Activated CD4-positive, alpha-beta T cell treated with anti-CD3 and anti-CD28 coated beads for 24 hours (primary cell): Measurements from ENCODE around the gene CCDC170.

Source experiments
- DNase-seq, 2 donors: peaks; one replicate each; pipeline ENCODE4 v3.0.0-alpha.2; 2020; ENCODE audit warnings: low read depth in 2 of 2

CCDC170 gene

DNA sequence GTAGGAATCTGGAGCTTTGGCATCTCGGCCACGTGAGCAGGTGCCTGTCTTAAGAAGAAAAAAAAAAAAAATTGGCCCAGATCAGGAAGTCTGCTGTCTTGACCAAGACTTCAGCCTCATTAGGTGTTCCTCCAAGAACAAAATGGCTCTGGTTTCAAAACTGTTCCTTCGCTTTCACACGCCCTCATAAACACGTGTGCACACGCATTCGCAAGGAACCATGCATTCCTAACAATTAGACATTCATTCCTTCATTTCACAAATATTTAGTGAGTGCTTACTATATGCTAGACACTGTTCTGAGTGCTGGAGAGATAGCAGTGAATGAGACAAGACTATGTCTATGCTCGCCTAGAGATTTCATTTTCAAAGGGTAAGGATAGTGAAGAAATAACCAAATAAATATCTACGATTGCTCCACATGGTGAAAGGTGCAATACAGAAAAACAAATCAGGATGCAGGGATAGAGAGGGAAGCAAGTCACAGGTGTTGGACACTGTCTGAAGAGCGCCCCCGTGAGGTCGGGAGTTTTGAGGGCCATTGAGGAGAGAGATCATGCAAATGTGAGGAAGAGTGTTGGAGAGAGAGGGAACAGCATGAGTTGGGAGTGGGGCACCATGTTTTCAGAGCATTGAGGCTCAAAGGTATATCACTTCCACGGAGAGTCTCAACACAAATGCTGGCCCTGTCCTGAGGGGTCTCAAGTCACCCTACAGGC is 53.3 kb downstream of the CCDC170 start:
- DNase-seq = no peak

DNA sequence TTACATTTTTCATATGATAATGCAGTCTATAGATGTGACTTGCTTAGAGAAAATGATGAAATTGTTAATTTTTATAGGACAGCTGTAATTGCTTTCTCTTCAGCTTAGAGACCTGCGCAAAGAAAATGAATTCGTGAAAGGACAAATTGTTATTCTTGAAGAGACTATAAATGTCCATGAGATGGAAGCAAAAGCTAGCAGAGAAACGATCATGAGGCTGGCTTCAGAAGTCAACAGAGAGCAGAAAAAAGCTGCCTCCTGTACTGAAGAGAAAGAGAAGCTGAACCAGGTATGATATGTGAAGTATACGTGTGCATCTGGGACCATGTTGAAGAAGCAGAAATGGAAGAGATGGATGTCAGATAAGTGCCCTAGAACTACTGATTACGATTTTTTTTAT is 54.4 kb downstream of the CCDC170 start:
- no peak for DNase-seq

DNA sequence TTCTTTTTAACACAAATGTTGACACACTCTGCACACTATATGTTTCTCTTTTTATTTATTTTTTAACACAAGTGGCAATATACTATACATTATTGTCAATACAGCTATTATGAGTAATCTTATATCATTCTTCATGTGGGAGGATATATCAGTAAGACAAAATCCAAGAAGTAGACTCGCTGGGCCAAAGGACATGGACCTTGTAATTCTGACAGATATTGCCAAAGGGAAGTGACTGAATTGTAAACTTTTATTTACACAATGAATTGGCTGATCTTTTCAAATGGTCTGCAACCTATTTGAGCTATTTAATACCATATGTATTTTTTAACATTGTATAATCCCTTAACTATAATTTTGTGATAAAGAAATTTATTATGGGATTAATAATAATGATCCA is 56.0 kb downstream of the CCDC170 start:
- DNase-seq = no peak

DNA sequence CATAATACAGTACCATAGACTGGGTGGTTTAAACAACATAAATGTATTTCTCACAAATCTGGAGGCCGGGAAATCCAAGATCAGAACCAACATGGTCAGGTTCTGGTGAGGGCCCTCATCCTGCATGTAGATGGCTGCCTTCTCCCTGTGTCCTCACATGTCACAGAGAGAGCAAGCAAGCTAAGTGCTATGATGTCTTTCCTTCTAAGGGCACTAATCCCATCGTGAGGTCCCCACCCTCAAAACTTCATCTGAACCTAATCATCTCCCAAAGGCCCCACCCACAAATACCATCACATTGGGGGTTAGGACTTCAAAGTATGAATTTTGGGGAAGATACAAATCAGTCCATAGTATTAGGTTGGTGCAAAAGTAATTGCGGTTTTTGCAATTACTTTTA is 56.8 kb downstream of the CCDC170 start:
- DNase-seq = no peak

DNA sequence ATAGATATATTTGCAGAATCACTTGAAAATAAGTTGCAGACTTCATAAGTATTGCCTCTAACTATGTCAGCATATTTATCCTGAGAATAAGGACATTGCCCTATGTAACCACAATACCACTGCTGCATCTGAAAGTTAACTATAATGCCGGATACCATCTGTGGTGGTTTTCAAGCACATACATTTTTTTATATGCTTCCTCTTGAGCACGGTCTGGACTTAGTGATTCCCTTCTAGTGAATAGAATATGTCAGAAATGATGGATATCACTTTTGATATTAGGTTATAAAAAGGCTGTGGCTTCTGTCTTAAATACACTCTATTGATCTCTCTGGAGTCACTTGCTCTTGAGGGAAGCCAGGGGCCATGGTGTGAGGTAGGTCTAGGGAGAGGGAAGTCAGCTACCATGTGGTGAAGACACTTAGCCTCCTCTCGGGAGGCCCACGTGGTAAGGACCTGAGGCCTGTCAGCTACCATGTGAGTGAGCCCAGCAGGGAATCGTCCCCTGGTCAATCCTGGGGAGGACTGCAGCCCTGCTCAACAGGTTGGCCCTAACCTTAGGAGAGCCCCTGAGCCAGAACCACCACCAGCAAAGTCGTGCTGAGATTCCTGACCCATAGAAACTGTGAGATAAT is 57.5 kb downstream of the CCDC170 start:
- no peak for DNase-seq

DNA sequence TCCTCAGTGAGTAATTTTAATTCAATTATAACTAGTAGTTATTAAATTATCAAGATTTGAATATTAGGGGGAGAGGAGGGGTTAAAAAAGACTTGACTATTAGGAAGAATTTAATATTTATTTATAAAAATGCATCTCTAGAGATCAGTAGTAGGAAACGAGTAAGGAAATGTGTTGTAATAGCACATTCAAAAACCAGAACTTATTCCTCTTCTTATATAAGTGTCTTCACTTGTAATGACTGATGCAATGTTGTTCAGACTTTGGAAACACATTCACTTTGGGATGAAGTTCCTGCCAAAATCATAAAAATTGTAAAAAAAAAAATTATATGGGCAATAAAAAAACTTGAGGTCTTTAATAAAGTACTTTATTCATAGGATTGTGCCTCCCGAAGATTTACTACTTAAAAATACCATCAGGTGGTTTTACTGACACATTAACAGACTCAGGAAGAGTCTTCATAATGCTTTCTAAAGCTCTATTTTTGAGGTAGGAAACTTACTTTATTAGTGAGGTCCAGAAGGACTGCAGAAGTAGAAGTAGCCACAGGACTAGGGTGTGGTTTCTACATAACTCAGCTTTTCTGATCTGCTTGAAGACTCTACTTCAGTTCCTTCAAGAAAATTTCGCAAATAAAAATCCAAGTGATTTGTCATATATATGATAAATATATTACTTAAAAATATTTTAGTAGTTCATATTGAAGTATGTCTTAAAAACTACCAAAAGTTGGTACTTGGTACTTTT is 59.8 kb downstream of the CCDC170 start:
- no peak for DNase-seq

DNA sequence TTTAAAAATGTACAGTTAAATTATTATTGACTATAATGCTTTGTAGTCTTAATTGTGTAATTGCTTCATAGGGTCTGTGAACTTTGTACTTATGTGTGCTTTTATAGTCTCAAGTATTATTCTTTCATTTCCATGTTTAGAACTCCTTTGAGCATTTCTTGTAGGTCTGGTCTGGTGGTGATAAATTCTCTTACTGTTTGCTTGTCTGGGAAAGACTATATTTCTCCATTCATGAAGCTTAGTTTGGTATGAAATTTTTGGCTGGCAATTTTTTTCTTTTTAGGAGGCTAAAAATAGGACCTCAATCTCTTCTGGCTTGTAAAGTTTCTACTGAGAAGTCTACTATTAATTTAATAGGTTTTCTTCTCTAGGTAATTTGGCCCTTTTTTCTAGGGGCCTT is 67.4 kb downstream of the CCDC170 start:
- no peak for DNase-seq

DNA sequence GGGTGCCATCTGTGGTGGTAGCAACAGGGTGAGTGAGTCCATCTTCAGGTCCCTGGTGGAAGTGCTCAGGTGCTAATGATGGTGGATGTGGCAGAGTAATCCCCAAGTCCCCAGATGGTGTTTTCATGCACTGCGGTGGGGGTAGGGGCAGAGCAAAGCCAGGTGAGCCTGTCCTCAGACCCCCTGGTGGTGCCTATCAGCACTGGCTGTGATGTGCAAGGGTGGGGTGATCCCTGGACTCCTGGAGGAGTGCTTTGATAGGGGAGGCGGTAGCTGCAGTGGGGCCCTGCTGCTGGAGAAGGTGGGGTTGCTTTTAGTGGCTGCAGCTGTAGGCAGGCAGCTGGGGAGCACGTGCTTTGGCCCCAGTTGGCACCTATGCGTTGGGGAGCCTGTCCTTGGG is 70.8 kb downstream of the CCDC170 start:
- DNase-seq = no peak

DNA sequence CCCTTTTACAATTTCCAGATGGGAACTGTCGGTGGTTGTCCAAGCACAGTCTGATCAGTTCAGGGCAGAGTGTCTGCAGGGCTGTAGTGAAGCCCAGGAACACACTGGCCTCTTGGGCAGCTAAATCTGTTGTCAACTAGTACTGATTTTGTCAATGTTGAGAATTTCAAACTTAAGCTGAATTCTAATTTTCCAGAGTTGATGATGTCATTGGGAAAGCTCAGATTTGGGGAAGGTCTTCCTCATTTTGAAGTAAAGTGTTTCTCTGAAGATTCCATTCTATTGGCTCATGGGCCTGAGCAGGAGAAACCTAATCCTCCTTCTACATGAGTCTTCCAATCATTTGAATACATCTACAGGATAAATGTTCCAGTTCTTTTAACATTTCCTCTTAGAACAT is 72.1 kb downstream of the CCDC170 start:
- no peak for DNase-seq

DNA sequence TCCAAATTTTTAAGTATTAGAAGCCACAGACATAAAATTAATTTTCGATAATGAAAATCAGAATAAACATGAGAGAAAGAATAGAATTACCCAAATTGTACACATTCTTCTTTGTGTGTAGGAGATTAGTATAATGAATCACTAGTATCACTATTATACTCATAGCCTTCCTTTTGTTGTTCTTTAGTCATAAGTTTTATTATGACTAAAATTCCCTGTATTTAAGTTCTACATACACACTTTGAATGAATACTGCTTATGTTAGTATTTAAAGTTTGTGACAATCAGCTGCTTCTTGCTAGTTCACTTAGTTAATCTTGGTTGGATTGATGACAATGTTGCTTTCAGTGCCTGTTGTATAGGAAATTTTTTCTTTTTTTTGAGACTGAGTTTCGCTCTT is 72.7 kb downstream of the CCDC170 start:
- no peak for DNase-seq

DNA sequence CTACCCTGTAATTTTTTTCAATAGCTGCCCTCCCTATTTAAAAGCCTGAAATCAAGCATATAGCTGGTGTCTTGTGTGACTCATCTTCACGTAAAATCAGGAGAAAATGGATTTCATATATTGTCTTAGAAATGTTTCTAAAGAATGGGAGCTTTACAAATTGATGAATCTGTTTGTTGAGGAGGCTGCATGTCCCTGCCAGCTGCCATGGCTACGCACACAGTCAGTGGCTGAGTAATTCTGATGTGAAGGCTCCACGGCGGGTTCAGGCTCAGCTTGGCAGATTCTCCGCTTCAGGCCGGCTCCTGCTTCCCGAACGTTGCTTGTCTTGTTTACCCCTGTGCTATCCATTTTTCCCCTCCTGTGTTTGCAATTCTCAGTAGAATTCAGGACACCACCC is 82.8 kb downstream of the CCDC170 start:
- DNase-seq = no peak

DNA sequence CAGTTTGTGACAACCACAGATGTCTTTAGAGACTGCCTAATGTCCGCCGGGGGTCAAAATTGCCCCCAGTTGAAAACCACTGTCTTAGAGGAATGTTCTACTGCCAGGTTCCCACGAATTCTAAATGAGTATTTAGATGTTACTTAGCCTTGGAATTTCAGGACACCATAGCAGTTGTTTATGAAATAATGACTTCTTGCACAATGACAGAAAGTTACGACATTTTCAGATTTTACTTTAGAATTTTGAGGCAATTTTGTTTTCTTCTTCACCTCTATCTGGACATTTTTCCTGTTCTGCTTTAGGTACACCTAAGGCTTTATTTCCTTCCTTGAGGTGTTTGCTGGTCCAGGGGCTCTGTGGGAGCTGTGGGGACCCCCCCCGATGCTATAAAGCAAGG is 83.4 kb downstream of the CCDC170 start:
- DNase-seq = no peak

DNA sequence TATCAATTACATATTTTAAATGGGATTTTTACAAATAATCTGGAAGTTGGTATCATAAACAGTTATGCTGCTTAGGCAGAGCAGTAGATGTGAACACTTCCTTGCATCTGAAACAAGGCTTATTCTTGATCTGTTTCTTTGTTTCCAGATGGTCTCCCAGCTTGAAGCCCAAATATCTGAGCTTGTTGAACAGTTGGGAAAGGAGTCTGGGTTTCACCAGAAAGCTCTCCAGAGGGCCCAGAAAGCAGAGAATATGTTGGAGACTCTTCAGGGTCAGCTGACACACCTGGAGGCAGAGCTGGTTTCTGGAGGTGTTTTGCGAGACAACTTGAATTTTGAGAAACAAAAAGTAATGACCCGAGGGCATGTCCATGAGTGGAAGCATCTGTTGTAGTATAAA is 91.9 kb downstream of the CCDC170 start:
- DNase-seq = no peak

DNA sequence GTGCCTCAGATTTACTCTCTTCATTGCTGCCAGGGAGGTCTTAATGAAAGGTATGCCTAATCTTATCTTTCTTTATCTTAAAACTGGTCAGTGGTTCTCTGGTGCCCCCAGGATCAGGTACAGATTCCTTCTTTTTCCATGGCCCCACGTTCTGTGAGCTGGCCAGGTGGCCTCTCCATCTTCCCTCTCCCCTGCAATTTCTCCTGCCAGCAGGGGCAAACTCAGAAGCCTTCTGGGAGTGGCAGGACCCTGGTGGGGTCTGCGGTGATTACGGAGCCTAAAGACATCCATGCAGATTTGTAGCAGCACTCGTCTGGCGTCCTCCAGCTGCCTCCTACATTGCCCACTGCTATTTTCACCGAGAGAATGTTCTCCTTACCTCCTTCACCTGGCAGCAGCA is 95.8 kb downstream of the CCDC170 start:
- no peak for DNase-seq

DNA sequence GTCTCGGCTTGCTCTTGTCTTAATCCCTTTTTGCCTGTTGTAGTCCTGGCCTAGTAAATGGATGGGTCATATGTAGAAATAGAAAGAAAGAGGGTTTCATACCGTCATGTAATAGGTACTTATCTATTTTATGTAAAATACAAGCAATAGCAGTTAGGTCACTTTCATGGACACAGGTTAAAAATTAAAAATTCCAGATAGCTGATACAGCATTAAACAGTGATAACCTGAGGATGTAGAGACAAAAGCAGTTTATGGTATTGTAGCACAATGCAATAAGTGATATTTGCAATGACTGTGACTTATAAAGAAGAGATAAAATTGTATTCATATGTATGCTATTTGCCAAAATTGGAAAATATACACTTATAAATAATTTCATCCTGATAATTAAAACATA is 96.9 kb downstream of the CCDC170 start:
- no peak for DNase-seq

DNA sequence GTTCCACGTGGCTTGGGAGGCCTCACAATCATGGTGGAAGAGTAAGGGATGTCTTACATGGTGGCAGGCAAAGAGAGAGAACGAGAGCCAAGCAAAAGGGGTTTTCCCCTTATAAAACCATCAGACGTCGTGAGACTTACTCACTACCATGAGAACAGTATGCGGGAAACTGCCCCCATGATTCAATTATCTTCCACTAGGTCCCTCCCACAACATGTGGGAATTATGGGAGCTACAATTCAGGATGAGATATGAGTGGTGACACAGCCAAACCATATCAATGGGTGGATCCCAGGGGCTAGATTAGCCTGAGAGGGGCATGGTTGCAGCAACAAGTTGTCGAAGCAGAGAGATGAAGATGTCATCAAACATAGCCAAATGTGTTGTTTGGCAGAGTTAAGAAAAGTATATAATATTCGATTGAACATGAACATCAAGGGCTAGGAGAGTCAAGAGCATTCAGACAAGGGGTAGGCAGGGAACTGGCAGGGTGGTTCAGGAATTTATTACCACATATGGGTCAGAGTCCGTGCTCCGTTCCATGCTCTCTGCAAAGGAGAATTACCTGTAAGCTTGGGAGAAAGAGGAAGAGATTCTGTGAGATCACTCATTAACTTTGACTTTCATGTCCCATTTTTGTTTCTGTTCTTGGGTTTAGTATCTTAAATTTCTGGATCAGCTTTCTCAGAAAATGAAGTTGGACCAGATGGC is 98.8 kb downstream of the CCDC170 start:
- DNase-seq = no peak

DNA sequence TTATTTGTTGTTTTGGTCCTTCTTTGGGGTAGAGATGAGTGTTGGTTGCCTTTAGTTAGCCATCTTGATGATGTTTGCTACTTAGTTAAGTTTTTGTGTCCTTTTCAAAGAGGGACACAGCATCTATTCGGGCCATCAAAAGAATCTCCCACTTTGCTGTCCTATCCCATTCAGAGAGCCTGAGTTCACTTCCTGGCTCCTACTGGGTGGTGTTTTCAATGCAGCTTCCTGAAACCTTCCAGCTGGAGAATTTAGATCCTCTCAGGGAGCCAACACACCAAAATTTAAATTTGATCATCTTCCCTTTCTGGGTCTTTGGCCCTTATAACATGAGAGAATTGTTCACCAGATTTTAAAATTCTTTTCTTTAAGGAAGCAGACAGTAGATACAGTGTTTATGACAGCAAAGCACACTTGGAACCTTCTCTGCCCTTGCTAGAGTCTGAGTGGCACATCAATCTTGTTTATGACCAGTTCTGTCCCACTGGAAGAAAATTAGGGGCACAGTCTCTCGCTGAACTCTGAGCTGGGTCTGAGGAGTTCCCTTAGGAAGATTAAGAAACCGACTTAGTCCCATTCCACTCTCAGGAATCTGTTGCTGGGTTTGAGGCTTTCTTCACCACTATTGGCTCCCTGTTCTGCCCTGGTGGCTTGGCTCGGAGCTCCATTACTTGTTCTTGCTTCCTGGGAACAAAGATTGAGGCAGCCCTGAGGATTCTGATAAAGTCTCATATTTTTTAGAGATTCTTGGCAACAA is 115.5 kb downstream of the CCDC170 start:
- no peak for DNase-seq

DNA sequence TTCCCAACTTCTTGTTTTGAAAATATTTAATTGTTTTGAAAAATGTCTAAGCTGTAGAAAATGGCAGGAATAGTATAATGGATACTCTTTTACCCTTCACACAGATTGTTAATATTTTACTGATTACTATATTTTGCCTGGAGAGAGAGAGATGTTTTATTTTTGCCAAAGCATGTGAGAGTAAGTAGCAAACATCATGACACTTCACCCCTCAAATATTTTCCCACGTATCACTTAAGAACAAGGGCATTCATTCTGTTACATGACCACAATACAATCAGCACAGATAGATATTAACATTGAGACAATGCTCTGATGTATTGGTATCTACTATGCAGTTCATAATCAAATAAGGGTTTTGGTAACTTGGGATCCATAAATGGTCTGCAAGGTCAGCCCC is 116.5 kb downstream of the CCDC170 start:
- DNase-seq = no peak

DNA sequence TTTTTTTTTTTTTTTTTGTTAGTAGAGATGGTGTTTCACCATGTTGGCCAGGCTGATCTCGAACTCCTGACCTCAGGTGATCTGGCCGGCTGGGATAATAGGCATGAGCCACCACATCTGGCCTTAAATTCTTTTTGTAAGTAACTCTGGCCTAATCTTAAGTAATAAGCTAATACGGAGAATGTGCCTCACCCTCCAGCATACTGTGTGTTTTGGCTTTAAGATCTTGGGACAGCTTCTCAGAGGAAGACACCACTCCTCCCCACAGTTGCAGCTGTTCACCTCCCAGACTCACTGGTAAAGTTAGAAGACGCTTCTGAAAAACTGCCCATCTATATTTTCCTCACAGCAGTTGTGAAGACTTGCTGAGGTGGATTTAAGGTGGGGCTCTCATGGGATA is 120.8 kb downstream of the CCDC170 start:
- DNase-seq = no peak

DNA sequence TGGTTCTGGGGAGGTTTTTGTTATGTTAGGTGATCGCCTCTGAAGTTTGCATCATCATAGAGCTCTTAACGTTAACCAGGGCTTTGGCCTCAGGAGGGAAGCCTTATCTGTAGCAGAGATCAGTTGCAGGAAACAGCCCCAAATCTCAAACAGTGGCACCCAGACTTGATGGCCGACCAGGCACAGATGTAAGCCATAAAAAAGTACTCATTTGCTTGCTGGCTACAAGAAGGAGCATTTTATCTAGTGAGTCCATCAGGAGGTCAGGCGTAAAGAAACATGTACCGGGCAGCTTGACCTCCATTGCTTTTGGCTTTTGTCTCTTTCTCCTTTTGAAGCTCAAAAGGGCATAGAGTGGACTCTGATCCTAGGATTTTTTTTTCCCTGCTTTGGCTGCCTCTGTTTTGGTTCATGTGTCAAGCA is 122.3 kb downstream of the CCDC170 start:
- DNase-seq = no peak

DNA sequence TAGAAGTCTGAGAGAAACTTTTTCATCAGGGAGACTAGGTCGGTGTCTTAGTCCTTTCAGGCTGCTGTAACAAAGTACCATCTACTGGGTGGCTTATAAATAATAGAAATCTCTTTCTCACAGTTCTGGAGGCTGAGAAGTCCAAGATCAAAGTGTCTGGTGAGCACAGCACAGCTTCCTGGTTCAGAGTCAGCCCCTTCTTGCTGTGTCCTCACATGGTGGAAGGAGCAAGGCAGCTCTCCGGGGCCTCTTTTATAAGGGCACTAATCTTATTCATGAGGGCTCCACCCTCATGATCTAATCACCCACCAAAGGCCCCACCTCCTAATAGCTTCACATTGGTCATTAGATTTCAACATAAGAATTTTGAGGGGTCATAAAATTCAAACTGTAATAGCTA is 122.8 kb downstream of the CCDC170 start:
- DNase-seq = no peak

DNA sequence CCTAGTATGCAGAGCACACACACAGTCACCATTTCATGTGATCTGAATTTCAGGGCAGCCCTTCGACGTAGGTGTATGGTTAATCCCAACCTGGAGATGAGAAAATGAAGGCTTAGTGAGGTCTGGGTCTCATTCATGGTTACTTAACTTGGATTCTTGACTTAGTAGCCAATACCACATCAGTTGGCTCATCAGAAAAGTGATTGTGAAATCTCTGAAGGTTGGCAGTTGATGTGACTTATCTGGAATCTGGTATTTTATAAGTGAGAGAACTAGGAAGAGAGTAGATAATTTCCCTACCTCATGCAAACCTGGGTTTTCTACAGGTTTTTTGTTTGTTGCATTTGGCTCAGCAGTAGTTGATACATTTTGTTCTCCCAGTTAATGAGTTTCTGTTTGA is 123.7 kb downstream of the CCDC170 start:
- no peak for DNase-seq
